ENCODE data around the gene PXMP4.

DNA sequence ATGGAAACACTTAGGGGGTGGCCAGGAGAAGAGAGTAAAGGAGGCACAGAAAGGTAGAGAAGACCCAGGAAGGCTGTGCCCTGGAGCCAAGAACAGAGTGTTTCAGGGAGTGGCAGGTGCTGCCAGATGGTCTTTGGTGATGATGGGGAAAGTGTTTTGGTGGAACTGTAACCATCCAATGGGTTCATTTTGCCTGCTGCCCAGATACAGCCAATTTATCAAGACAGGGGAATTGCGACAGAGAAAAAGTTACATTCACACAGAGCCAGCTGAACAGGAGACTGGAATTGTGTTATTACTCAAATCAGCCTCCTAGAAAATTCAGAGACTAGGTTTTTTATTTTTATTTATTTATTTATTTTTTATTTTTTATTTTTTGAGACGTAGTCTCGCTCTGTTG lies 16.9 kb upstream of the PXMP4 start:
- TF ChIP-seq POLR2A (IDR thresholded peaks at IDR 0.05) = no peak
- TF ChIP-seq, protein P1, sequence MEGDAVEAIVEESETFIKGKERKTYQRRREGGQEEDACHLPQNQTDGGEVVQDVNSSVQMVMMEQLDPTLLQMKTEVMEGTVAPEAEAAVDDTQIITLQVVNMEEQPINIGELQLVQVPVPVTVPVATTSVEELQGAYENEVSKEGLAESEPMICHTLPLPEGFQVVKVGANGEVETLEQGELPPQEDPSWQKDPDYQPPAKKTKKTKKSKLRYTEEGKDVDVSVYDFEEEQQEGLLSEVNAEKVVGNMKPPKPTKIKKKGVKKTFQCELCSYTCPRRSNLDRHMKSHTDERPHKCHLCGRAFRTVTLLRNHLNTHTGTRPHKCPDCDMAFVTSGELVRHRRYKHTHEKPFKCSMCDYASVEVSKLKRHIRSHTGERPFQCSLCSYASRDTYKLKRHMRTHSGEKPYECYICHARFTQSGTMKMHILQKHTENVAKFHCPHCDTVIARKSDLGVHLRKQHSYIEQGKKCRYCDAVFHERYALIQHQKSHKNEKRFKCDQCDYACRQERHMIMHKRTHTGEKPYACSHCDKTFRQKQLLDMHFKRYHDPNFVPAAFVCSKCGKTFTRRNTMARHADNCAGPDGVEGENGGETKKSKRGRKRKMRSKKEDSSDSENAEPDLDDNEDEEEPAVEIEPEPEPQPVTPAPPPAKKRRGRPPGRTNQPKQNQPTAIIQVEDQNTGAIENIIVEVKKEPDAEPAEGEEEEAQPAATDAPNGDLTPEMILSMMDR (IDR thresholded peaks at IDR 0.05) = no peak

Data from adrenal gland (tissue), 5 donors.